Activated CD4-positive, CD25-positive, alpha-beta regulatory T cell treated with anti-CD3 and anti-CD28 coated beads, Interleukin-2, amount 50 U/mL, for 24 hours (primary cell): ENCODE measurements around the gene HDGFL1.

Source experiments
- ATAC-seq, 2 donors: fragments of 150-1000 bp; cut with Tn5 transposase; one replicate each; pipeline ENCODE4 v1.10.0; 2021; ENCODE audit warnings: mild to moderate bottlenecking in 1 of 2, moderate library complexity in 1 of 2

The HDGFL1 gene

DNA sequence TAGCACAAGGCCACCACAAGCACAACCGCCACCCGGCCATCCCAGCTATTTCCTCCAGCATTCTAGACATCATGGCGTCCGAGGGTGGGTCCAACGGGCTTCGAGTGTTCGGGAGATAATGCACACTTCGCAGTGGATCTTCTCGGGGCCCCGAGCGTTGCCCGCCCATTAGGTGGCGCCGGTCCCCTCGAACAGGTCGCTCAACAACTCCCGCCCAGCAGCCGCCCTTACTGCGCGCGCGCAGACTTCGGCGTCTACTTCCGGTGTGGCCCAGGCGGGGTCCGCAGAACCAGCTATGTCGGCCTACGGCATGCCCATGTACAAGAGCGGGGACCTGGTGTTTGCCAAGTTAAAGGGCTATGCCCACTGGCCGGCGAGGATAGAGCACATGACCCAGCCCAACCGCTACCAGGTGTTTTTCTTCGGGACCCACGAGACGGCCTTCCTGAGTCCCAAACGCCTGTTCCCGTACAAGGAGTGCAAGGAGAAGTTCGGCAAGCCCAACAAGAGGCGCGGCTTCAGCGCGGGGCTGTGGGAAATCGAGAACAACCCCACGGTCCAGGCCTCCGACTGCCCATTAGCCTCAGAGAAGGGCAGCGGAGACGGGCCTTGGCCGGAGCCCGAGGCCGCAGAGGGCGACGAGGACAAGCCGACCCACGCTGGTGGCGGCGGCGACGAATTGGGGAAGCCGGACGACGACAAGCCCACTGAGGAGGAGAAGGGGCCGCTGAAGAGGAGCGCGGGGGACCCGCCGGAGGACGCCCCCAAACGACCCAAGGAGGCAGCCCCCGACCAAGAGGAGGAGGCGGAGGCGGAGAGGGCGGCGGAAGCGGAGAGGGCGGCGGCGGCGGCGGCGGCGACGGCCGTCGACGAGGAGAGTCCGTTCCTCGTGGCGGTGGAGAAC lies at the start of gene HDGFL1:
HDGFL1 (plus strand) TSS at position 286 of the 904 bp plus-strand sequence; CDS start at position 296, 10 bp downstream.
- no peak for ATAC-seq

DNA sequence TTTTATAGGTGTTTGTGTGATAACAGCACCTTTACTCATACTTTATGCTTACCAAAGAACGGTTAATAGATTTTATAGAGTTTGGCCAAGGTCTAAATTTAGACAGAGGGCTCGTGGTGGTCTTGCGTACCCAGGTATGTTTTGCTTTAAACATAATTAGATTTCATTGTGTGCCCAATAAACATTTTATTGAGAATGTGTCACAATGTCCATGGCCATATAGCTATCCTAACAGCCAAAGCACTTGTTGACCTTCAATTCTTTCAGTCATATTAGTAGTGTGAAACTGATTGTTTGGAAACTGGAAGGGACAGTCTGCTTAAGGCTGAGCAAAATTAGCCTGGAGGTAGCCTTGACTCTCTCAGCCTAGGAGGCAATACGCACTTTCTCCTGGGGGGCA lies 48.3 kb upstream of the HDGFL1 start:
- no peak for ATAC-seq

DNA sequence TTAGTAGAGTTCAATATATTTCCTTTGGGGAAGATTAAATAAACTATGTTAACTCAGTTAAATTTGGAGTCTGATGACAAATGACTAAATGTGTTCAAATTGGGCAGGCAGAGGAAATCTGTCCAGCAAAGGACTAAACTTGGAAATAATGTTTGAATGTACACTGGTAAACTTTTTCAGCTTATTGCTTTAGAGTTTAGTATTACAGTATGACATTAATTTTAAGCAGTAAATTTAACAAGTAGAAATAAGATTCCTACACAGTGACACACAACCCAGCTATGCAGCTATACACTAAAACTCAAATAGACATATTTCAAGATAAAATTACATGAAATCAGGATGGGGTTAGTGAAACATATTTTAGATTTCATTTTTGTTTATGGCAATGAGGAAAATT lies 42.6 kb upstream of the HDGFL1 start:
- ATAC-seq: no peak

DNA sequence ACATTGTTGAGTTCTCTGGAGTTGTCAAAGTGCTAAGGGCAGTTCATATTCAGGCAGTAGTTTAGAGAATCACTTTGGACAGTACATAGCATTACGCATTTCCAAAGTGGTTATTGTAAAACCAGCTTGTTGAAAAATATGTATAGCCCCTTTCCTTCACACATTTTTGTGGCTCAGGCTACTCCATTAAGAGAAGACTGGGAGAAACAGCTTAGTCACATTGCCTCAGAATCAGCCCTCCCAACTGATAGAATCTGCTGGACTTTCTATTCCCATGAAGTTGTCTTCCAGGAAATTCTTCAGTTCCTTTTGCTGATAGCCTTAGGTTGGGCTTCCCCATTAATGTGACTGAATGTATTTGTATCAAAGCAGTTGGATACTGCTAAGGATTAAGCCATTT lies 39.5 kb upstream of the HDGFL1 start:
- ATAC-seq: no peak

DNA sequence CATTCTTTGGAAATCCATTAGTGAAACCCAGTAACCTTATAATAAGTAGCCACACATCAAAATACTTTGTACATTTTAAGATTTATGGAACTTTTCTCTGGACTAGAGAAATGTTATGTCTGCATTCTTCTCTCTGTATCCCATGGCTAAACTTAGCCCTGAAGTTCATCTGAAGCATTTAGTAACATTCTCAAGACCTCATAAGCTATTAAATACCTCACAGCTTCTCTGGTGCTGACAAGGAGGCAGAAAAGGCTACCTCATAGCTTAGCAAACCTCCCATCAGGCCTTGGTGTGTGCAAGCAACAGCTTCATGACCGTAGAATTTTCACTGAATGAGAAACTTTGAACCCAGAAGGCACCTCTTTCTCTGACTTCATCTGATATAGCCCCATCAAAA lies 38.9 kb upstream of the HDGFL1 start:
- no peak for ATAC-seq

DNA sequence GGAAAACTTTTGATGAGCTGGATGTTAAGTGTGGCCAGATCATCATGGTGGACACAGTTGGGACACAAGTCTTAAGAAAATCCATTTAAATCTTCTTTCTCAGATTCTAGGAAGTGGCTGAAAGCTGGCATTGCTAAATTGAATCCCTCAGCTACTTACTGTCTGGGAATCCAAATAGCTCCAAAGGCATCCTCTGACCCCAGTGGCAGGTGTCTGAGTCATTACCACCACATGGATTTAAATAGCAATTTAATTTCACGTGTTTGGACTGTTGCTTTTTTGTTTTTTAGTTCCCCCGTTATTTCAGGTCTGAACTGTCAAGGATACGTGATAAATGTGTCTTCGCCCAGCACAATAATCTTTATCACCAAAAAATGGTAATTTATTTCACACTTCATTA lies 33.2 kb upstream of the HDGFL1 start:
- no peak for ATAC-seq

DNA sequence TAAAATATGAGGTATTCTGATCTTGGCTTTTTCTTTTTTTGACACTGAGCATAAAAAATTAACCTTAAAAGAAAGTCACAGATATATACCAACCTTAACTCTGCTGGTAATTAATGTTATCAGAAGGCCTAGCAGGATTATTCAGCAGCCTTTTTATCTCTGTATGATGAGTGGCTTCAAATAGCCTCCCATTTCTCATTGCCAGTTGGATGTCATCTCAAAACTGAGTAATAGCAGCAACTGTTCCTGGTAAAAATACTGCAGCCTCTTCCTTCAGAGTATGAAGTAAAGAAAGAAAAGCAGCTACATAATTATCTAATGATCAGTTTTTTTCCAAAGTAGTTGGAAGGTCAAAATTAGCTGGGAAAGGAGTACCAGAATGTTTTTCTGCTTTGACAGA lies 24.9 kb upstream of the HDGFL1 start:
- ATAC-seq: no peak

DNA sequence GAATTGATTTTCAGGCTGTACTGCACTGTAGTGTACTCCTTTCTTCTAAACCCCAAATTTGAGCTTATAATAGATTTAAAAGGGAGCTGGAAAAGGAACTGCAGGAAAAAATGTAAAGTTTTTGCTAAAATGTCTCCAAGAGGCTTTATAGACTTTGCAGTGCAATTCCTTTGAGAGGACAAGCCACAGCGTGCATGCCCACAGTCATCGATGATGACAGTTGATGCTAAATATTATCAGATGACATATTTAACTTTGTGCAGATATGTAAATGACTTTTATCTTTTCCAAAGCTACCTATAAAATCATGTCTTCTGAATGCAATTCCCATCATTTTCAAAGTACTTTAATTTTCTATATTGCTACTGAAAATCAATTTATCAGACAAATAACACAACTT lies 24.3 kb upstream of the HDGFL1 start:
- no peak for ATAC-seq

DNA sequence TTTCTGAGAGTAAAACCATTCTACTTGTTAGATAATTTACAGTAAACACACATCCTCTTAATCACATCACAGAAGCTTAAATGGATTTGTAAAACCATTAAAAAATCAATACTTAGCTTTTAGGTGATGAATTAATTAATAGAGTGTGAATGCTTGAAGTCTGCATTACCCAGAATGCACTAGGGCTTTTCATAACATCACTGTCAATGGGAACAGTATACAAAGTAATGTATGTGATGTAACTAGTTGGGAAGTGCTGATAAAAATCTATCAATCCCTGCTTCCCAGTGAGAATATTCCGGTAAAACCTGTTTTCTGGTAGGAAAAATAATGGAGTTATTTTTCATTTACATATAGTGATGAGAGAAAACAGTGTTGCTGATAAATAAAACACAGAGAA lies 23.1 kb upstream of the HDGFL1 start:
- ATAC-seq: no peak

DNA sequence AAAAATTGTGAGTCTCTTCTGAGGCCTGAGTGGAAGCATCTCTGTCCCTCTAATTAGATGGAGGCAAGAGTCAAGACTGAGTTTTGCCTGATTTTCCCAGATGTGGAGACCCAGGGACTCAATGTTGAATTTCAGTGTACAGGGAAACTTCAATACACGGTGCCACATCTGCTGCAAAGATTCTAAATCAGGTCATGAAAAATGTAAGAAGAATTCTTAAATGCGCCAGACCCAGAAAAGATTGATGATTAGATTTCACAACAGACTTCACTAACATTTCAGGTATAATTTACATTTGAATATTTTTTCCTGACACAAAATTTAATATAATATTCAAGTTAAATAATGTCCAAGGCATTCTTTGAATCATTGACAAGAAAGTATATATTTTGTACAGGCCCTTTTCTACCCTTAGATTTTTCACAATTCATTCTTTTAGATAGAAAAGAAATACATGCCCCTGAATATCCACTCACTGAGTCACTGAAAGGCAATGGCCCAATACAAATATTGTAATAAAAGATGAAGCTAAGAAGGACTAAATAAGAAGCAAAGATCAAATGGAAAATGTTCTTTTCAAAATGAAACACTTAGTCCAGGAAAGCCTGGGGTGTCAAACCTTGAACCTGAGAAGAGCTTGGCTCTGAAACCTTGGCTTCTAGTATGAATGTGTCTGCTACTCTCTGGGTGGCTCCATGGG lies 18.2 kb upstream of the HDGFL1 start:
- no peak for ATAC-seq

DNA sequence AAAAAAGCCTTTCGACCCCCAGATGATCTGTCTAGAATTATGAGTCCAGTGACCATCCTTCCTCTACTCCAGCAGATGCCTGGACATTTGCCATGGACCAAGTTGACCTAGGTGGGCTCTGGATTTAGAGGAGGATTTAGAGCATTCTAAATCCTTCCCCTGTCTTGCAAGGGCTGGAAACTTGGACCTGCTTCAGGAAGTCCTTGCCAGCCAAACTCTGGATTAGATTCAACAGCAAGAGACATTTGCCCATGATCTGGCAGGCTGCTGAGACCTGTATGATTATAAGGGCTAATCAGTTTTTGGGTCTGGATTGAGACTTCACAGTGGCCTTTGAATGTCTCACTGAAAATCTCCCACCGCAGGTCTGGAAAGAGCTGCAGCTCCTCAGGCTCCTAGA lies 13.1 kb upstream of the HDGFL1 start:
- no peak for ATAC-seq

DNA sequence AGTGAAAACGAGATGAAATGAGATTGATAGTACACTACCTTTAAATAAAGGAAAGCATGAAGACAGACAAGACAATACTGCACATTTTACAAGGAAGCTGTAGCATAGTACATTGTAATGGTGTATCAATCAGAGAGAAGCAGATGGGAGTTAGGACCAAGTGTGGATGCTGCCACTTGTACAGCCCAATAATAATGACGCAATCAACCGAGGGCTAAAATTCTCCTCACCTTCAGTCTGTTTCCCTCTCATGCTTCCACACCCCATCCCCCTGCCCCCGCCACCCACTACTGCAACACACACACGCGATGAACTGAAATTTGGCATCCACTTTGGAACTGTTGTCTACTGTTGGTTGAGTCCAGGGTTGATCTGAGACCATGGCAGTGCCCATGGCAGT lies 12.4 kb upstream of the HDGFL1 start:
- ATAC-seq: no peak

DNA sequence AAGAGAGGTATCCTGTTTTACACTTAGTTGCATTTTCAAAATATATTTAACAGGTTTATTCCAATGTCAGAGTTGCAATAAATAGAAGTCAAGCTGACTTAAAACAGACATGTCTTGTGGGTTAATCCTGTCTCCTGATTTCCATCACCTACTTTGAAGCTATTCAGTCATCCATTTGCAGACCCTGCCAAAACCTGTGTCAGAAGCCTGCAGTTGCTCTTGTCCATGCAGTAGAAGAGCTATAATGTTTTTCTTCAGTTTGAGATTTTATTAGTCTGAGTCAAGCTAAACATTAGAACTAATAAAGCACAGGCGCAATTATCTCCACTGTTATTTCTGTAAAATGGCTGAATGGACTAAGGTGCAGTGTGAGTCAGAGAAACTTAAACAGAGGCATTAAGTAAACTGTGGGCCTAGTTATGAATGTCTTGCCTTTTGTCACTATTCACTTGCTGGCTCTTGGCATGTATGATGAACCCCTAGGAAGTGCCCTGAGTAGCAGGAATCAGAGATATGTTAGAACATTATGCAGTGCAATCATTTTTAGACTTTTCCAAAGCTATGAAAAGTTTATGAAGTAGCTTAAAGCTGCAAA lies 11.0 kb upstream of the HDGFL1 start:
- no peak for ATAC-seq

DNA sequence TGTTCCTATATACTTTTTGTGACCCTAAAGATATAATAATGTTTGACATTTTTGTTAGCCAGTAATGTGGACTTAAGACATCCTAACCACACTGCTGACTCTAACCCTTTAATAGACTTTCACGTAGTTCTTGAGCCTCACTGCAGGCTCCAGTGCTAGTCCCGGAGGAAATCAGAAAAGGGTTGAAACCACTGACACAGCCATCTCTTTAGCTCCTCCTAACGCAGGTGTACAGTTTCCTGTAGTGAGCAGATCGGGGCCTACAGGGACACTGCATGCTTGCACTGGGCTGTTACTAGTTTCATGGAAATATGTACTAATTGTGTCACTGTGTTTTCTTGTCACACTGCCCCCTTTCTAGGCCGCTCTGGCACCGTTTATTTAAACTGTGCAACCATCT lies 512 bp upstream of the HDGFL1 start:
- ATAC-seq: no peak

DNA sequence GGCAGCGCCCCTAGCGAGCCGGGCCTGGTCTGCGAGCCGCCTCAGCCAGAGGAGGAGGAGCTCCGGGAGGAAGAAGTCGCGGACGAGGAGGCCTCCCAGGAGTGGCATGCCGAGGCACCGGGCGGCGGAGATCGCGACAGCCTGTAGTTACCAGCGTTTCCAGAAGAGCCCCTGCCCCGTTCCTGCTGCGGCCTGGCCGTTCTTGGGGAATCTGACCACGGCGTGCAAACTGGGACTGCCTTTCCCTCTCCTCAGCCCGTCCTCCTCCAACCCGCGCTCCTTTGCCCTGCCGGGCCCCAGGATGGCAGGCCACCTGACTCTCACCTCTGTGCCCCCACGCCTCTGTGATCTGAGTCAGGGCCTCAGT lies 802 bp downstream of the HDGFL1 start:
- no peak for ATAC-seq

DNA sequence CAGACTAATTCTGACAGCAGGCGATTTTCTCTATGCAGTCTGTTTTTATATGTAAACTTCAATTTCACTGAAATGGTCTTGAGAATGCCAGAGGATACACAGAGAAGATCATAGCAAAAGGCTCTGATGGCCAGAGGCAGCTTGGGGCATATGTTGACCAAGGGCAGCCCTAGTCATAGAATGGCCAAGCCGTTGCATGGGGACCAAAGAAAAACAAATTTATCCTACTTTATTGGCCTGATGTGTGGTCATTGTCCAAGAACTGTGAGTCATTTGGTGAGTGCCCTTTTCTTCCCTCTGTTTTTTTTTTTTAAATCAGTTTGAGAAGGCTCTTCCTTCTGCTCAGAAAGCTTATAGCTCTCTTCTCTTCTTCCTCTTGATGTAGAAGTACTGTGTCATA lies 5.8 kb downstream of the HDGFL1 start:
- no peak for ATAC-seq

DNA sequence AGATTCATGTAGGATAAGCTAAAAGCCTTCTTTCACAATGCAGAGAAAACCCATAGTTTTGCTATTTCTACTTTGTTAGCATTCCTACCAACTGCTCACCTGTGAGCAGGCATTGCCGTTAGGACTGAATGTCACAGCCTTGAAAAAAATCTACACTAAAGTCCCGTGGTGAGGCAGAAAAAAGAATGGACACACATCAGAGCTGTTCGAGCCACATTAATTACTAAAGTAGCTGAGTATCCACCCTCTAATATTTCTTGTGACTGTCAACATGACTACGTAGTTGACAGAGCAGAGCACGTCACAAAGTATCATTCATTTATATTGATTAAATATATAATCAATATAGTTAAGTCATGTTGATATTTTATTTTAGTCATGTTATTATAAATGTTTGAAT lies 10.1 kb downstream of the HDGFL1 start:
- ATAC-seq: no peak

DNA sequence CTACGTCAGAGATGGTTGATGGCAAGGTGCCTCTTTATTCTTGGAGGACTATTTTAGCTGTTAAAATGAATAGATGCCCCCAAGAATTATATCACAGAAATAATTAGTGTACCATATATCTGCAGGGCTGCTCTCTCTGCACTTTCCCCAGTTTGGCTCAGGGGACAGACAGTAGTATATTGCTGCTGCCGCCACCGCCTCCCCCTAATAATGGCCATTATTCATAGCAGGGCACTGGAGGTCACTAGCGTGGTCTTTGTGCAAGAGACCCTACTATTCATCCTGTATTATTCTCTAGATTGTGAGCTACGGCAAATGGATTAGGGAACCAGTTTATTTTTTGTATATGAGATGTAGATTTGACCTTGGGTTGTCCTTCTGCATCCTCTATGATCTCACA lies 11.0 kb downstream of the HDGFL1 start:
- ATAC-seq: no peak

DNA sequence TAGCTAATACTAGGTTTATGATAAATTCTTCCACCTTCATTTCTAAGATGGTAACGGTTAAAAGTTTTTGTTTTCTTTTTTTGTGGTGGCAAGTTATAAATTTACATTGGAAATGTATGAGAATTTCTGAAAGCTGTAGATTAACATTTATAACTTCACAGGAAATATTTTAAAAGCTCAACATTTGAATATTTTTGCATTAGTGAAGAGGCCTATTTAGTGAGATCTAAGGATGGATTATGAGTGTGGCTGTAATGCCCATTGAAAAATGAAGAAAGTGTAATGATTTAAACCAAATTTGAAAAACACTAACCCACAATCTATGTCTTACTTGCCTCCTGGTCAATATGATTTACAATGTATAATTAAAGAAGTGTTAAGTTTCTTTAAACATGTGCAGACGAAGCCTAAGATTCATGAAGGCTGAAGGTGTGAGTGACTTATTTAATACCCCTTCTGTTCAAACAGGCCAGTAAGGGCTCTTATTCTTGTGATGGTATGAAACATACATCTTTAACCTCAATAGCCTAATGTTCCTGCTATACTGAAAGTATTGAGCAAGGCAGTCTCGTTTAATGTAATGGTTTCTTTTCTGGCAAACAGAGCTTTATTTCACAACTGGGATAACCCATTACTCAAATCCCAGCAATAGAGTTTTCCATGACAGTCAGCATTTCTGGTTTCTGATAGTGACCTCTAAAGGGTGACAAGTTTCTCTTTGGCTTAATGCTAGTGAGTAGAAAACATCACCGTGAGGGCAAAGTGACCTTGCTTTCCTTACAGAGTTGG lies 13.2 kb downstream of the HDGFL1 start:
- no peak for ATAC-seq

DNA sequence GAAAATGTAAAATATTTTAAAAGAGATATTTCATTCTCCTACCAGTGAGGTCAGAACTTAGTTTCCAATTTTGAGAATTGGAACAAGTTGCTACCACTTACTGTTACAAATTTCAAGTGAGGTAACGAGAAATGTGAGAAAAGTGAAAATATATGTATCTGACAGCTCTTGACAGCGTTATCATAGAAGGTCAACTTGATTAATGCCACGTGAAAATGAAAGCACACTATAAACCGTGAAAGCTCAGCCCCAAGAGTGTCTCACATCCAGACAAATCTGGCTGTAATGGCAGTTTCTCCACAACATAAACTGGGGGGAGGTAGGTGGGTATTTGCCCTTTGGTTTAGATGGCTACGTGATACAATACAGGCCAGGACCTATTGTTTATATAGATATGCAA lies 13.9 kb downstream of the HDGFL1 start:
- ATAC-seq: no peak

DNA sequence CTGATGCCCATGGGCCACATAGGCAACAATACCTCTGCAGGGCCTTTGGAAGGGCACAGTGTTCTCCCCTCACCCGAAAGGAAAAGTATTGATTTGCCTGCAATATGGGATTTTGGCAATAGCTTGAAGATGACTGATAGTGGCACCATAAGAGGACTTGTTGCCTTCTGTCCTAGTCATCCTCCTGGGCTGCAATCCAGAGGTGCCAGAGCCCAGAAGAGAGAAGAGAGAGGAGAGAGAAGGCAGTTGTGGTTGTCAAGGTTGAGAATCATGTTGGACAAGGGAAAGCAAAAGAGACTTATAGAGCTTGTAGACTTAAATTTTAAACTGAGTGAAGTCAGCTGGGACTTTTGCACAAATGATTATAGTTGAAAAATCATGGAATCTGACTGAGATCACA lies 14.6 kb downstream of the HDGFL1 start:
- no peak for ATAC-seq

DNA sequence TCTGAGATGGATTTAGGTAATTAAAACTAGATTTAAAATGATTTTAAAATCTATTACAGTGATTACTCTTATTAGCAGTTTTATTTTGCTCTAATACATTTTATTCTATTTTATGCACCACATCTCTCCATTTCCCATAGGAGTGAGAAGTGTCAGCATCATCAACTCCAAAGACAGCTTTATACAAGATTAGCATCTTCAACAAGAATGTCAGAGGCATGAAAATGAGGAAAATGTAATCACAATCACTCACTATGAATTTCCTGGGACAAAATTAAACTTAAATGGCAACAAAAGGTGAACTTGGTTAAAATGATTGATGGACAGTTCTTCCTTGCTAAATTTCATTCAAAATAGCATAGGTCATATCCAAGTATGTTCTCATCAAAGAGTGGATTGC lies 19.8 kb downstream of the HDGFL1 start:
- ATAC-seq: no peak

DNA sequence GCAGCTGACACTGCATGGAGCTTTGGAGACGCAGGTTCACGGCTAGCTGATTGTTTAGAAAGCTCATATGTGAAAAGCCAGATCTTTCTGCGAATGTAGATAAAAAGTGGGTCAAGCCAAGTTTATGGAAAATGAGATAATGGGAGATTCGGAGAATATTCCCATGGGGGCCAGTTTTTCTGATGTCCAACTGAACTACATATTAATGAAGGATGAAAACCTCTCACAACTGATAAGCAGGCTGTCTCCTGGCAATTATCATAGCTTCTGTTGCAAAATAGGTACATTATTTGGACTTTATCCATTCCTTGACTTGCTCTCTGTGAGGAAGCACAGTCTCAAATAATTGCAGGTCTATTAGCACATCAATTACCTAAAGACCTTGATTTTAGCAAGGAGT lies 21.1 kb downstream of the HDGFL1 start:
- no peak for ATAC-seq
